Pancreas (tissue), 10 donors: Measurements from ENCODE around the gene SOX5. TPM values are rescaled to one million over a fixed set of nuclear protein-coding genes. Genes with fewer than 3 reads are reported as not detected.

Experiments
- ATAC-seq, 4 donors: fragments of 200-7000 bp; cut with Tn5 transposase; one replicate each; pipeline versions ENCODE4 v1.8.0 to v1.9.1; 2020; ENCODE audit warnings: mild to moderate bottlenecking in 4 of 4, moderate library complexity in 4 of 4
- DNase-seq, 6 donors: peaks; one replicate each; pipeline ENCODE4 v3.0.0-alpha.2; 2020
- FAIRE-seq: peaks from 2 replicates; lab custom pipeline; 2012; peaks lifted over from hg19 to GRCh38; lab: Jason Lieb, UNC
- H3K27ac ChIP-seq, 4 donors: fragments of 200-600 bp; sonication (generic); 1 replicate in 3 of 4; 2 replicates in 1 of 4; pipeline versions ENCODE4 v1.5.0 to v1.8.0; 2020
- H3K27me3 ChIP-seq, 4 donors: fragments of 200-600 bp; one replicate each; pipeline ENCODE4 v1.8.0; 2021
- H3K36me3 ChIP-seq, 3 donors: fragments of 200-600 bp; sonication (generic) in 1 of 3; one replicate each; pipeline versions ENCODE4 v1.5.0 to v1.8.0; 2020 to 2021
- H3K4me1 ChIP-seq, 3 donors: fragments of 200-600 bp; one replicate each; pipeline ENCODE4 v1.8.0; 2021
- H3K4me3 ChIP-seq, 4 donors: fragments of 200-600 bp; sonication (generic) in 2 of 4; one replicate each; pipeline versions ENCODE4 v1.5.0 to v1.8.0; 2020 to 2021
- H3K9me3 ChIP-seq, 4 donors: fragments of 200-600 bp; one replicate each; pipeline ENCODE4 v1.8.0; 2021
- CTCF ChIP-seq, 4 donors: fragments of 200-600 bp; sonication (generic) in 3 of 4; IDR thresholded peaks; one replicate each; pipeline versions ENCODE4 v1.5.0 to v1.8.0; 2021; ENCODE audit warnings: antibody characterized with exemption in 4 of 4
- WGBS, 2 donors: extraction: QIAGEN DNeasy Blood & Tissue Kit; methylation state at CpG; one replicate each; pipeline ENCODE4 v1.1.7; 2013; 5-methylcytosine and 5-hydroxymethylcytosine counted together
- intact Hi-C, 3 donors: fragments of 100-400 bp; cut with DNase I; formaldehyde crosslinking; loops; one replicate each; pipeline versions ENCODE4 v1.11.1 to v1.14.2; 2022
- polyA plus RNA-seq, 2 donors: library from polyadenylated mRNA; stranded (reverse); fragments of 200-250 nt; gene quantifications; one replicate each; pipeline ENCODE4 v1.2.3, GENCODE V29; 2013
- total RNA-seq, 6 donors: library from RNA; stranded (reverse); fragmentation: NEBNext Ultra II Directional in 4 of 6; extraction: Animal tissue kit (Norgen Biotek cat#: 25700) in 4 of 6; gene quantifications; one replicate each; pipeline versions ENCODE4 v1.2.1 to v1.2.4, GENCODE V29; 2021 to 2023
- donor health status: healthy with polysubstance abuse.
- donor health status: DM: no; HTN: no; CAD: no; lungs with moderate emphysema.
- donor health status: DM: no; HTN: no; CAD: no.
- donor health status: control.
- donor health status: control.
- donor health status: Bipolar disorder and iron deficiency.
- donor health status: DM: yes; HTN: yes; CAD: no.
- donor health status: DM: no; HTN: no; CAD: no.
- donor health status: DM: no; HTN: no; CAD: no.
- donor health status: DM: yes; HTN: yes; CAD: no.

Gene SOX5
- total and polyA plus RNA-seq, 8 donors = 0.47 to 2.5 (median 1.6) TPM

GRCh38 chr12:23566133-23566532, 383.3 kb downstream of the SOX5 start:
- H3K27me3 ChIP-seq = no peaks in the 10 kb centered on the region
- H3K4me1 ChIP-seq = no peaks in the 10 kb centered on the region
- DNase-seq (no peak), ATAC-seq (no peak), FAIRE-seq (no peak)
- intact Hi-C loops = no loop called here
- no peak overlapping the region for H3K27ac ChIP-seq
- H3K9me3 ChIP-seq = no peaks in the 10 kb centered on the region
- no peaks in the 10 kb centered on the region for H3K36me3 ChIP-seq
- no peak for TF ChIP-seq CTCF (IDR thresholded peaks at IDR 0.05)
- no peak overlapping the region for H3K4me3 ChIP-seq
- 34 to 40% methylated on average over 2 of the region's 2 CpGs for WGBS, 2 donors

GRCh38 chr12:23564451-23565152, 384.9 kb downstream of the SOX5 start:
- FAIRE-seq = no peak
- intact Hi-C loops = no loop called here
- no peak for TF ChIP-seq CTCF (IDR thresholded peaks at IDR 0.05)
- Histone ChIP-seq H3K9me3 (no peaks in the 10 kb centered on the region), H3K27me3 (no peaks in the 10 kb centered on the region), H3K4me3 (no peak overlapping the region), H3K36me3 (no peaks in the 10 kb centered on the region), H3K27ac (no peak overlapping the region), H3K4me1 (no peaks in the 10 kb centered on the region)
- no peak for ATAC-seq
- 63 to 72% methylated on average over 8 of the region's 8 CpGs for WGBS, 2 donors
- no peak for DNase-seq

- FAIRE-seq (no peak), DNase-seq (no peak), ATAC-seq (no peak)
- Histone ChIP-seq H3K27me3 (no peaks in the 10 kb centered on the region), H3K9me3 (no peaks in the 10 kb centered on the region), H3K4me3 (no peak overlapping the region), H3K27ac (no peak overlapping the region), H3K36me3 (no peaks in the 10 kb centered on the region), H3K4me1 (no peaks in the 10 kb centered on the region)
- TF ChIP-seq CTCF (IDR thresholded peaks at IDR 0.05) = no peak
- 80 to 88% methylated on average over 12 of the region's 12 CpGs for WGBS, 2 donors
- intact Hi-C loops = no loop called here
Measured at GRCh38 chr12:23561364-23562345, 387.8 kb downstream of the SOX5 start.

GRCh38 chr12:23560611-23561010, 388.9 kb downstream of the SOX5 start:
- intact Hi-C loops = no loop called here
- no peak for ATAC-seq
- no peak for FAIRE-seq
- H3K4me1 ChIP-seq = no peaks in the 10 kb centered on the region
- 48 to 56% methylated on average over 2 of the region's 2 CpGs for WGBS, 2 donors
- H3K27ac ChIP-seq = no peak overlapping the region
- no peaks in the 10 kb centered on the region for H3K9me3 ChIP-seq
- no peak overlapping the region for H3K4me3 ChIP-seq
- H3K36me3 ChIP-seq = no peaks in the 10 kb centered on the region
- H3K27me3 ChIP-seq = no peaks in the 10 kb centered on the region
- DNase-seq = no peak
- TF ChIP-seq CTCF (IDR thresholded peaks at IDR 0.05) = no peak
